ENCODE measurements around the gene SGSM2.
A peak's percentile ranks its signal among the peaks of the same experiment; 100 is the strongest.

SGSM2 gene

GRCh38 chr17:2427910-2428309, 90.6 kb downstream of the SGSM2 start:
- Mint-ChIP-seq H3K36me3 (peaks cover 35% of the 10 kb centered on the region), H3K4me3 (no peak overlapping the region), H3K4me1 (no peaks in the 10 kb centered on the region), H3K9me3 (no peaks in the 10 kb centered on the region), H3K27ac (peak overlapping the region; percentile 44), H3K27me3 (no peaks in the 10 kb centered on the region)
- no peak for ATAC-seq
